Gastrocnemius medialis (tissue), 4 donors: ENCODE data around the gene PNLIPRP2.

Experiments used
- POLR2A ChIP-seq, 2 donors: fragments of 450-650 bp; IDR thresholded peaks; one replicate each; pipeline ENCODE4 v1.6.1; 2017; ENCODE audit warnings: antibody characterized with exemption in 2 of 2, mild to moderate bottlenecking in 2 of 2, moderate library complexity in 2 of 2
- TF ChIP-seq, protein P1 (sequence below), 5 experiments: fragments of 450-650 bp in 3 of 5; fragments of 200-600 bp in 2 of 5; sonication (generic) in 2 of 5; IDR thresholded peaks in 4 of 5; conservative IDR thresholded peaks in 1 of 5; 1 replicate in 4 of 5; 2 replicates in 1 of 5; pipeline ENCODE4 v1.5.1; 2016 to 2019; ENCODE audit warnings: antibody characterized with exemption in 5 of 5, mild to moderate bottlenecking in 3 of 5, moderate library complexity in 3 of 5

GRCh38 chr10:116674901-116675423, 54.2 kb downstream of the PNLIPRP2 start:
- TF ChIP-seq, protein P1, sequence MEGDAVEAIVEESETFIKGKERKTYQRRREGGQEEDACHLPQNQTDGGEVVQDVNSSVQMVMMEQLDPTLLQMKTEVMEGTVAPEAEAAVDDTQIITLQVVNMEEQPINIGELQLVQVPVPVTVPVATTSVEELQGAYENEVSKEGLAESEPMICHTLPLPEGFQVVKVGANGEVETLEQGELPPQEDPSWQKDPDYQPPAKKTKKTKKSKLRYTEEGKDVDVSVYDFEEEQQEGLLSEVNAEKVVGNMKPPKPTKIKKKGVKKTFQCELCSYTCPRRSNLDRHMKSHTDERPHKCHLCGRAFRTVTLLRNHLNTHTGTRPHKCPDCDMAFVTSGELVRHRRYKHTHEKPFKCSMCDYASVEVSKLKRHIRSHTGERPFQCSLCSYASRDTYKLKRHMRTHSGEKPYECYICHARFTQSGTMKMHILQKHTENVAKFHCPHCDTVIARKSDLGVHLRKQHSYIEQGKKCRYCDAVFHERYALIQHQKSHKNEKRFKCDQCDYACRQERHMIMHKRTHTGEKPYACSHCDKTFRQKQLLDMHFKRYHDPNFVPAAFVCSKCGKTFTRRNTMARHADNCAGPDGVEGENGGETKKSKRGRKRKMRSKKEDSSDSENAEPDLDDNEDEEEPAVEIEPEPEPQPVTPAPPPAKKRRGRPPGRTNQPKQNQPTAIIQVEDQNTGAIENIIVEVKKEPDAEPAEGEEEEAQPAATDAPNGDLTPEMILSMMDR (IDR thresholded peaks at IDR 0.05 in 4 of 5, conservative IDR thresholded peaks at IDR 0.05 in 1 of 5), result no peak
- no peak for TF ChIP-seq POLR2A (IDR thresholded peaks at IDR 0.05)
